H1 (cell line): ENCODE results near the gene OPCML.

Experiments used
- SUZ12 ChIP-seq: fragments of 200-600 bp; sonication (generic); IDR thresholded peaks from 2 replicates; pipeline ENCODE4 v1.6.1; 2012; ENCODE audit warnings: mild to moderate bottlenecking, inconsistent platforms, low read length, moderate library complexity, mixed read lengths
- YY1 ChIP-seq: IDR thresholded peaks from 2 replicates; pipeline ENCODE4 v1.6.1; 2011; ENCODE audit warnings: low read depth, mild to moderate bottlenecking, low read length
- TF ChIP-seq, protein P1 (sequence below), 3 experiments: IDR thresholded peaks; 1 replicate in 2 of 3; 2 replicates in 1 of 3; pipeline versions ENCODE4 v1.5.1 to v1.6.1; 2011; ENCODE audit warnings: low read length in 3 of 3, mild to moderate bottlenecking in 3 of 3, inconsistent platforms in 2 of 3, low read depth in 1 of 3, moderate library complexity in 1 of 3; ENCODE audit not compliant: insufficient read depth in 1 of 3; ENCODE audit errors: control extremely low read depth in 1 of 3

DNA sequence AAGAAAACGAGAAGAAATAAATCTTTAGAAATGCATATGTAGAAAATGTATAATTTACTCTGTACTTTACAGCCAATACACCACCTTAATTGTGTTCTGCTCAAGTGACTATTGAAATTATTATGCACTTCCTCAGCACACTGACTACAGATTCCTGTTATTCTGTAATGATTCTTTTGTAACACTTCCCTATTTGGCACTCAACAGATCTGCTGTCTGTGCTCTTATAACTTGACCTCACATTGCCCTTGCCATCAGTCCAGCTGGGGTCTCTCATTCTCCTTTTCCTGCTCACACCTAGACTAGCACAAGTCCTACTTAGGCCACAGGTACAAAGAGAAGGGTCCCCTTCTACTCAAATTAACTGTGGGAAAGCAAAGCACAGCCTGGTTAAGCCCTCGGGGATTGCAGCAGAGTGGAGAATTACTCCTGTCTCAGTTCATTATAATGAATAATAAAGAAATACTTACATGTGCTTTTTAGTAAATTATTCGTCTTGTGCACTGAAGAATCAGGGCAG is 860.4 kb downstream of the OPCML start:
- TF ChIP-seq SUZ12: no peak
- TF ChIP-seq, protein P1, sequence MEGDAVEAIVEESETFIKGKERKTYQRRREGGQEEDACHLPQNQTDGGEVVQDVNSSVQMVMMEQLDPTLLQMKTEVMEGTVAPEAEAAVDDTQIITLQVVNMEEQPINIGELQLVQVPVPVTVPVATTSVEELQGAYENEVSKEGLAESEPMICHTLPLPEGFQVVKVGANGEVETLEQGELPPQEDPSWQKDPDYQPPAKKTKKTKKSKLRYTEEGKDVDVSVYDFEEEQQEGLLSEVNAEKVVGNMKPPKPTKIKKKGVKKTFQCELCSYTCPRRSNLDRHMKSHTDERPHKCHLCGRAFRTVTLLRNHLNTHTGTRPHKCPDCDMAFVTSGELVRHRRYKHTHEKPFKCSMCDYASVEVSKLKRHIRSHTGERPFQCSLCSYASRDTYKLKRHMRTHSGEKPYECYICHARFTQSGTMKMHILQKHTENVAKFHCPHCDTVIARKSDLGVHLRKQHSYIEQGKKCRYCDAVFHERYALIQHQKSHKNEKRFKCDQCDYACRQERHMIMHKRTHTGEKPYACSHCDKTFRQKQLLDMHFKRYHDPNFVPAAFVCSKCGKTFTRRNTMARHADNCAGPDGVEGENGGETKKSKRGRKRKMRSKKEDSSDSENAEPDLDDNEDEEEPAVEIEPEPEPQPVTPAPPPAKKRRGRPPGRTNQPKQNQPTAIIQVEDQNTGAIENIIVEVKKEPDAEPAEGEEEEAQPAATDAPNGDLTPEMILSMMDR (IDR thresholded peaks at IDR 0.05; ENCODE audit: control extremely low read depth in 1 of 3, insufficient read depth in 1 of 3, low read depth in 1 of 3, low read length in 3 of 3): no peak
- TF ChIP-seq YY1: no peak
